ENCODE measurements around the gene UBTF.

Gene UBTF

DNA sequence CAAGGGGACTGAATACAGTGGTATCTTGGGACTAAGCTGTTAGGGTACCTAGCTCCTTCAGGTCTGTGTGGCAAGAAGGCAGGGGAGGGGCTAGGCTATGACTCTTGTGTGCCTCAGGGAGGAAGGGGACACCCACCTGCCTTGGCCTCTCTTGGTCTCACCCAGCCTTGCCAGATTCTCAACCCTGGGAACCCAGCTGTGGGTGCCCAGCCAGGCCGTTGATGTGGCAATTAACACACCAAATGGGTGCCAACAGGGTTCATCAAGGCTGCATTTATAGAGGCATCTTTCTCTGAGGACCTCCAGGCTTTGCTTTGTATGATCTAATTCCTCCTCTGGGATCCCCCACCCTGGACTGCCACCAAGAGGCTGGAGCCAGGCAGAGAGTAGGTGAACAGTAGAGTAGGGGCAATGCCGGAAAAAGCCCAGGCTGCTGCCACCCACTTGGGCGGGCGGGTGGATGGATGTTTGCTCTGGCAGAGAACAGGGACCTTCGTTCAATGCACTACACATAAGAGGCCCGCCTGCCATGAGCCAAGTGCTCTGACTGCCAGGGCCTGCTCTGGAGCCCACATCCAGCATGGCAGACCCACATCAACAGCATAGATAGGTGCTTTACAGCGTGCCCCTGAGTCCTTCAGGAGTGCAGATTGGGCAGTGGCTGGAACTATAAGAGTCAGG lies 52.2 kb downstream of the UBTF start:
- no CpG with 5 or more reads among the region's 7 CpGs for WGBS (ENCODE audit: insufficient coverage, insufficient read length)
- no peak for DNase-seq (ENCODE audit: low read depth, low spot score)
- H3K4me3 ChIP-seq (ENCODE audit: low read length) = no peak overlapping the region
- no peak overlapping the region for H3K27ac ChIP-seq (ENCODE audit: low read length)
- H3K4me1 ChIP-seq (ENCODE audit: control insufficient read depth, insufficient read depth, low read length) = peaks cover 8% of the 10 kb centered on the region
- H3K27me3 ChIP-seq (ENCODE audit: control insufficient read depth, insufficient read depth, low read length) = no peaks in the 10 kb centered on the region
- no peaks in the 10 kb centered on the region for H3K9me3 ChIP-seq (ENCODE audit: control insufficient read depth, insufficient read depth, low read length)
- H3K36me3 ChIP-seq (ENCODE audit: control insufficient read depth, insufficient read depth, low read length) = peaks cover under 1% of the 10 kb centered on the region; the same call in 1 of the 2 replicates

DNA sequence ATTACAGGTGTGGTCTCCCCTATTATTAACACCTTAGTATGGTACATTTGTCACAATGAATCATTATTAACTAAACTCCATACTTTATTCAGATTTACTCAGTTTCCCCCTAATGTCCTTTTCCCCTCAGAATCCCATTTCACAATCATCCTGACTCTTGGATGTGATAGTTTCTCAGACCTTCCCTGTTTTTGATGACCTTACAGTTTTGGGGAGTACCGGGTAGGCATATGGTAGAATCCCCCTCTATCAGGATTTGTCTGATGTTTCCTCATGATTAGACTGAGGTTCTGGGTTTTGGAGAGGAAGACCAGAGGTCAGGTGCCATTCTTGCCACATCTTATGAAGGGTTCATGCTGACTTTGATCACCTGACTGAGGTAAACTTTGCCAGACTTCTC lies 55.0 kb downstream of the UBTF start:
- H3K4me3 ChIP-seq (ENCODE audit: low read length) = no peak overlapping the region
- H3K36me3 ChIP-seq (ENCODE audit: control insufficient read depth, insufficient read depth, low read length) = peaks cover 14% of the 10 kb centered on the region; the same call in 1 of the 2 replicates
- H3K27ac ChIP-seq (ENCODE audit: low read length) = no peak overlapping the region
- no peaks in the 10 kb centered on the region for H3K27me3 ChIP-seq (ENCODE audit: control insufficient read depth, insufficient read depth, low read length)
- no CpG with 5 or more reads among the region's 1 CpG for WGBS (ENCODE audit: insufficient coverage, insufficient read length)
- 0 out of 2 replicates have a peak, but pooled peaks cover 2% of the 10 kb centered on the region for H3K4me1 ChIP-seq (ENCODE audit: control insufficient read depth, insufficient read depth, low read length)
- no peaks in the 10 kb centered on the region for H3K9me3 ChIP-seq (ENCODE audit: control insufficient read depth, insufficient read depth, low read length)
- DNase-seq (ENCODE audit: low read depth, low spot score) = no peak

DNA sequence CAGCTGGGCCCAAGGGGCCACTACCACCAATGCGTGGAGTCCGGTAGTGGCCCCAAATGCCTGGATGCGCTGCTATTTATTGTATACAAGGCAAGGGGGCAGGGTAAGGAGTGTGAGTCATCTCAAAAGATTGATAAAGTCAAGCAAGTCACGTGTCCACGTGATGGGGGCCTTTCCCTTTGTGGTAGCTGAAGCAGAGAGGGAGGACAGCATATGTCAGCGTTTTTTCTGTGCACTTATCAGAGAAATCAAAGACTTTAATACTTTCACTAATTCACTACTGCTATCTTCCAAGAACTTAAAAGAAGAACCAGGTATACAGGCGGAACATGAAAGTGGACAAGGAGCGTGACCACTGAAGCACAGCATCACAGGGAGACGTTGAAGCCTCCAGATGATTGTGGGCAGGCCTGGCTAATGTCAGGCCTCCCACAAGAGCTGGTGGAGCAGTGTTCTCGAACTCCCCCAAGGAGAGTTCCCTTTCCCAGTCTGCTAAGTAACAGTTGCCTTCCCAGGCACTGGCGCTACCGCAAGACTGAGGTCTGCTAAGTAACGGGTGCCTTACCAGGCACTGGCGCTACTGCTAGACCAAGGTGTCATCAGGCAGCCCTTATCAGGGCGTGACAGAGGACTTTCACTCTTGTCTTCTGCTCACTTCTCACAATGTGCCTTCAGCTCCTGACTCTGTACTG lies 59.8 kb downstream of the UBTF start:
- Histone ChIP-seq H3K27me3 (ENCODE audit: control insufficient read depth, insufficient read depth, low read length) (no peaks in the 10 kb centered on the region), H3K9me3 (ENCODE audit: control insufficient read depth, insufficient read depth, low read length) (no peaks in the 10 kb centered on the region), H3K36me3 (ENCODE audit: control insufficient read depth, insufficient read depth, low read length) (peaks cover 29% of the 10 kb centered on the region), H3K27ac (ENCODE audit: low read length) (no peak overlapping the region), H3K4me1 (ENCODE audit: control insufficient read depth, insufficient read depth, low read length) (no peaks in the 10 kb centered on the region), H3K4me3 (ENCODE audit: low read length) (no peak overlapping the region)
- no CpG with 5 or more reads among the region's 15 CpGs for WGBS (ENCODE audit: insufficient coverage, insufficient read length)
- DNase-seq (ENCODE audit: low read depth, low spot score) = no peak

DNA sequence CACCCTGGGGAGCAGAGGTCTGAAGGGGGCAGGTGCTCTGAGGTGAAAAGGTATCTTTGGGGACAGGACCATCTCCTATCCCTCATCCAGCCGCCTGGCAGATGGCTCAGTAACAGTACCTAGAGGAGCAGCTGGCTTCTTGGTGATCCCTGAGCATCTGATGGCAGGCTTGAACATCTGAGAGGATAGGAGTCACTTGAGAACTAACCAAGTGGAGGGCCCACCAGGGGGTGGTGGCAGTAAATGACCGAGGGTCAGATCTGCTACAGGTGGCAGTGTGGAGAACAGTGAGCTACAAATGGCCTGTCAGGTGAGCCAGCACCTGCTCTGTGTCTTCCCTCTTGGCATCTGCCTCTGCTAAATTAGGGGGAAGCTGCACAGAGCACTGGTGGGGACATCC lies 64.0 kb downstream of the UBTF start:
- no CpG with 5 or more reads among the region's 2 CpGs for WGBS (ENCODE audit: insufficient coverage, insufficient read length)

More for the DNA sequence above, 64.0 kb downstream of the UBTF start:
- H3K4me1 ChIP-seq (ENCODE audit: control insufficient read depth, insufficient read depth, low read length) = no peaks in the 10 kb centered on the region
- no peak overlapping the region for H3K4me3 ChIP-seq (ENCODE audit: low read length)
- no peaks in the 10 kb centered on the region for H3K9me3 ChIP-seq (ENCODE audit: control insufficient read depth, insufficient read depth, low read length)
- H3K27ac ChIP-seq (ENCODE audit: low read length) = no peak overlapping the region
- H3K36me3 ChIP-seq (ENCODE audit: control insufficient read depth, insufficient read depth, low read length) = peaks cover 30% of the 10 kb centered on the region
- no peak for DNase-seq (ENCODE audit: low read depth, low spot score)
- no peaks in the 10 kb centered on the region for H3K27me3 ChIP-seq (ENCODE audit: control insufficient read depth, insufficient read depth, low read length)

All from iPS DF 6.9 (cell line).